Neural cell (in vitro differentiated cells): ENCODE measurements around the gene B3GALT4. TPM values are rescaled to one million over a fixed set of nuclear protein-coding genes. Genes with fewer than 3 reads are reported as not detected.

Experiments used
- H2AFZ ChIP-seq: fragments of 200-600, 300-800 bp; sonication (generic), shearing (Covaris generic); 2 replicates; pipeline ENCODE4 v1.6.0; 2014; ENCODE audit warnings: low read depth, mild to moderate bottlenecking, antibody characterized with exemption, low read length, moderate library complexity
- H3F3A ChIP-seq: fragments of 200-600 bp; shearing (Covaris generic); 2 replicates; pipeline ENCODE4 v1.6.1; 2016; ENCODE audit warnings: mild to moderate bottlenecking, moderate library complexity, mixed read lengths, antibody characterized with exemption, low read length; ENCODE audit not compliant: insufficient read depth, poor library complexity, severe bottlenecking
- H3K27ac ChIP-seq: fragments of 200-600, 300-800 bp; sonication (generic), shearing (Covaris generic); 2 replicates; pipeline ENCODE4 v1.5.1; 2014; ENCODE audit warnings: mild to moderate bottlenecking, low read length, moderate library complexity
- H3K27me3 ChIP-seq: fragments of 300-800, 200-600 bp; sonication (generic), shearing (Covaris generic); 2 replicates; pipeline ENCODE4 v1.6.0; 2014; ENCODE audit warnings: mild to moderate bottlenecking, low read depth, low read length, moderate library complexity; ENCODE audit not compliant: insufficient read depth
- H3K36me3 ChIP-seq: fragments of 300-800, 200-600 bp; sonication (generic), shearing (Covaris generic); 2 replicates; pipeline ENCODE4 v1.5.1; 2014; ENCODE audit warnings: mild to moderate bottlenecking, antibody characterized with exemption, low read length, moderate library complexity; ENCODE audit not compliant: insufficient read depth
- H3K4me2 ChIP-seq: fragments of 300-800, 200-600 bp; sonication (generic), shearing (Covaris generic); 2 replicates; pipeline ENCODE4 v1.6.0; 2014; ENCODE audit warnings: mild to moderate bottlenecking, low read length
- H3K4me3 ChIP-seq: fragments of 300-800, 200-600 bp; sonication (generic), shearing (Covaris generic); 2 replicates; pipeline ENCODE4 v1.5.1; 2014; ENCODE audit warnings: mild to moderate bottlenecking, low read length, moderate library complexity
- H3K79me2 ChIP-seq: fragments of 200-600 bp; shearing (Covaris generic); replicated peaks from 2 replicates; pipeline ENCODE4 v1.6.0; 2014; ENCODE audit warnings: mild to moderate bottlenecking, low read length, moderate library complexity; ENCODE audit not compliant: insufficient read depth
- H3K9ac ChIP-seq: fragments of 300-800, 200-600 bp; sonication (generic), shearing (Covaris generic); 2 replicates; pipeline ENCODE4 v1.6.1; 2016; ENCODE audit warnings: mild to moderate bottlenecking, low read length, mixed read lengths
- H3K9me2 ChIP-seq: fragments of 200-600 bp; shearing (Covaris generic); 2 replicates; pipeline ENCODE4 v1.6.1; 2016; ENCODE audit warnings: mild to moderate bottlenecking, low read length, mixed read lengths; ENCODE audit not compliant: insufficient read depth
- H3K9me3 ChIP-seq: fragments of 200-600, 300-800 bp; sonication (generic), shearing (Covaris generic); 2 replicates; pipeline ENCODE4 v1.6.1; 2016; ENCODE audit warnings: mild to moderate bottlenecking, mixed run types, low read length, moderate library complexity, mixed read lengths
- H4K20me1 ChIP-seq: fragments of 200-600 bp; shearing (Covaris generic); 2 replicates; pipeline ENCODE4 v1.6.1; 2016; ENCODE audit warnings: mild to moderate bottlenecking, mixed run types; ENCODE audit not compliant: insufficient read depth
- EP300 ChIP-seq: fragments of 450-650 bp; conservative IDR thresholded peaks from 2 replicates; pipeline ENCODE4 v1.6.1; 2014; ENCODE audit warnings: antibody characterized with exemption, mild to moderate bottlenecking, moderate library complexity; ENCODE audit not compliant: poor library complexity, severe bottlenecking
- EZH2 ChIP-seq: fragments of 200-600, 300-800 bp; shearing (Covaris generic), sonication (generic); IDR thresholded peaks from 2 replicates; pipeline ENCODE4 v1.6.1; 2014; ENCODE audit warnings: antibody characterized with exemption, low read length, borderline replicate concordance, mild to moderate bottlenecking; ENCODE audit not compliant: insufficient read depth, poor library complexity, severe bottlenecking
- MXI1 ChIP-seq: fragments of 450-650 bp; conservative IDR thresholded peaks from 2 replicates; pipeline ENCODE4 v1.6.1; 2014; ENCODE audit warnings: antibody characterized with exemption, mild to moderate bottlenecking; ENCODE audit not compliant: poor library complexity, severe bottlenecking
- POLR2AphosphoS5 ChIP-seq: IDR thresholded peaks from 2 replicates; pipeline ENCODE4 v1.6.1; 2012
- RAD21 ChIP-seq: fragments of 450-650 bp; conservative IDR thresholded peaks from 2 replicates; pipeline ENCODE4 v1.6.1; 2014; ENCODE audit warnings: antibody characterized with exemption, mild to moderate bottlenecking, moderate library complexity
- SMC3 ChIP-seq: fragments of 450-650 bp; conservative IDR thresholded peaks from 2 replicates; pipeline ENCODE4 v1.6.1; 2014; ENCODE audit warnings: antibody characterized with exemption, mild to moderate bottlenecking, moderate library complexity; ENCODE audit not compliant: poor library complexity
- TAF1 ChIP-seq: IDR thresholded peaks from 2 replicates; pipeline ENCODE4 v1.6.1; 2012; ENCODE audit warnings: low read depth
- polyA plus RNA-seq: library from polyadenylated mRNA; depleted of rRNA; stranded (reverse); fragments of >200 nt; gene quantifications from 2 replicates; pipeline ENCODE4 v1.2.3, GENCODE V29; 2014
- TF ChIP-seq, protein P1 (sequence below): IDR thresholded peaks from 2 replicates; pipeline ENCODE4 v1.6.1; 2012; ENCODE audit warnings: borderline replicate concordance
- TF ChIP-seq, protein P2 (sequence below): fragments of 450-650 bp; IDR thresholded peaks from 2 replicates; pipeline ENCODE4 v1.5.1; 2014; ENCODE audit warnings: antibody characterized with exemption, mild to moderate bottlenecking, moderate library complexity; ENCODE audit not compliant: poor library complexity, severe bottlenecking

B3GALT4 gene
- polyA plus RNA-seq, 1 donor from 2014 or later, result 2.5 TPM

DNA sequence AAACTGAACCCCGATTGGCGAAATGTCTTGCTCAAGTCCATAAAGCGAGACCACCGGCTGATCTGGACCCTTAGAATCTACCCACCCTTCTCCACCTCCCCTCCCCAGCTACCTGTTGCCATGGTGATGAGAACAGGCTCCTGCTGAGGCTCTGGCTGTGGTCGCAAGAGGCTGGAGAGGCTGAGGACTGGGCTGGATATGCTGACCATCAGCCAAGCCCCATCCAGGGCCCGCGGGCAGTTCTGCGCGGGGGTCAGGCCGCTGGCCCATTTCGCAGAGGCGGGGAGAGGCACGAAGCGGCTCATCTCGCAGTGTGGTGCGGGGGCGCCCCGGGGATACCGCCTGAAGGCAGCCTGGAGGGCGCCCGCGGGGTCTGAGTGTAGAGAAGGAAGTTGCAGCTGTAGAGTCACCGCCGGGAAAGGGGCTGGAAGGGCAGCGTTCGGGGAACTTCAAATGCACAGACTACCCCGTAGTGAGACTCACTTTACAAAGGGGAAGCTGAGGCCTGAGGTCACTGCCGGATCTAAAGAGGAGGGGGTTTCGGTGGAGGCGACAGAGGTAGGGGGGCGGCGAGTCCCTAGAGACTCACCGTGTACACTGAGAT, 36.3 kb downstream of the B3GALT4 start:
- no peaks in the 10 kb centered on the region for H3K36me3 ChIP-seq
- peak overlapping the region; percentile 68 for H3K4me3 ChIP-seq
- no peaks in the 10 kb centered on the region for H3K9me3 ChIP-seq
- H3K4me2 ChIP-seq, result peak overlapping the region; percentile 68
- no peaks in the 10 kb centered on the region for H3K9me2 ChIP-seq
- H3K79me2 ChIP-seq, result no peaks in the 10 kb centered on the region
- no peak overlapping the region for H2AFZ ChIP-seq
- TF ChIP-seq, protein P1, sequence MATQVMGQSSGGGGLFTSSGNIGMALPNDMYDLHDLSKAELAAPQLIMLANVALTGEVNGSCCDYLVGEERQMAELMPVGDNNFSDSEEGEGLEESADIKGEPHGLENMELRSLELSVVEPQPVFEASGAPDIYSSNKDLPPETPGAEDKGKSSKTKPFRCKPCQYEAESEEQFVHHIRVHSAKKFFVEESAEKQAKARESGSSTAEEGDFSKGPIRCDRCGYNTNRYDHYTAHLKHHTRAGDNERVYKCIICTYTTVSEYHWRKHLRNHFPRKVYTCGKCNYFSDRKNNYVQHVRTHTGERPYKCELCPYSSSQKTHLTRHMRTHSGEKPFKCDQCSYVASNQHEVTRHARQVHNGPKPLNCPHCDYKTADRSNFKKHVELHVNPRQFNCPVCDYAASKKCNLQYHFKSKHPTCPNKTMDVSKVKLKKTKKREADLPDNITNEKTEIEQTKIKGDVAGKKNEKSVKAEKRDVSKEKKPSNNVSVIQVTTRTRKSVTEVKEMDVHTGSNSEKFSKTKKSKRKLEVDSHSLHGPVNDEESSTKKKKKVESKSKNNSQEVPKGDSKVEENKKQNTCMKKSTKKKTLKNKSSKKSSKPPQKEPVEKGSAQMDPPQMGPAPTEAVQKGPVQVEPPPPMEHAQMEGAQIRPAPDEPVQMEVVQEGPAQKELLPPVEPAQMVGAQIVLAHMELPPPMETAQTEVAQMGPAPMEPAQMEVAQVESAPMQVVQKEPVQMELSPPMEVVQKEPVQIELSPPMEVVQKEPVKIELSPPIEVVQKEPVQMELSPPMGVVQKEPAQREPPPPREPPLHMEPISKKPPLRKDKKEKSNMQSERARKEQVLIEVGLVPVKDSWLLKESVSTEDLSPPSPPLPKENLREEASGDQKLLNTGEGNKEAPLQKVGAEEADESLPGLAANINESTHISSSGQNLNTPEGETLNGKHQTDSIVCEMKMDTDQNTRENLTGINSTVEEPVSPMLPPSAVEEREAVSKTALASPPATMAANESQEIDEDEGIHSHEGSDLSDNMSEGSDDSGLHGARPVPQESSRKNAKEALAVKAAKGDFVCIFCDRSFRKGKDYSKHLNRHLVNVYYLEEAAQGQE, result no peak
- TF ChIP-seq EZH2, result no peak
- no peak for TF ChIP-seq TAF1
- TF ChIP-seq MXI1, result no peak
- TF ChIP-seq SMC3, result no peak
- no peak for TF ChIP-seq EP300
- TF ChIP-seq RAD21, result no peak
- TF ChIP-seq, protein P2, sequence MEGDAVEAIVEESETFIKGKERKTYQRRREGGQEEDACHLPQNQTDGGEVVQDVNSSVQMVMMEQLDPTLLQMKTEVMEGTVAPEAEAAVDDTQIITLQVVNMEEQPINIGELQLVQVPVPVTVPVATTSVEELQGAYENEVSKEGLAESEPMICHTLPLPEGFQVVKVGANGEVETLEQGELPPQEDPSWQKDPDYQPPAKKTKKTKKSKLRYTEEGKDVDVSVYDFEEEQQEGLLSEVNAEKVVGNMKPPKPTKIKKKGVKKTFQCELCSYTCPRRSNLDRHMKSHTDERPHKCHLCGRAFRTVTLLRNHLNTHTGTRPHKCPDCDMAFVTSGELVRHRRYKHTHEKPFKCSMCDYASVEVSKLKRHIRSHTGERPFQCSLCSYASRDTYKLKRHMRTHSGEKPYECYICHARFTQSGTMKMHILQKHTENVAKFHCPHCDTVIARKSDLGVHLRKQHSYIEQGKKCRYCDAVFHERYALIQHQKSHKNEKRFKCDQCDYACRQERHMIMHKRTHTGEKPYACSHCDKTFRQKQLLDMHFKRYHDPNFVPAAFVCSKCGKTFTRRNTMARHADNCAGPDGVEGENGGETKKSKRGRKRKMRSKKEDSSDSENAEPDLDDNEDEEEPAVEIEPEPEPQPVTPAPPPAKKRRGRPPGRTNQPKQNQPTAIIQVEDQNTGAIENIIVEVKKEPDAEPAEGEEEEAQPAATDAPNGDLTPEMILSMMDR, result no peak
- no peak for TF ChIP-seq POLR2AphosphoS5
- peaks cover under 1% of the 10 kb centered on the region for H3F3A ChIP-seq
- peak overlapping the region; percentile 31 for H3K27ac ChIP-seq
- H3K27me3 ChIP-seq, result peaks cover 25% of the 10 kb centered on the region
- H4K20me1 ChIP-seq, result no peaks in the 10 kb centered on the region
- peak overlapping the region; percentile 52 for H3K9ac ChIP-seq

DNA sequence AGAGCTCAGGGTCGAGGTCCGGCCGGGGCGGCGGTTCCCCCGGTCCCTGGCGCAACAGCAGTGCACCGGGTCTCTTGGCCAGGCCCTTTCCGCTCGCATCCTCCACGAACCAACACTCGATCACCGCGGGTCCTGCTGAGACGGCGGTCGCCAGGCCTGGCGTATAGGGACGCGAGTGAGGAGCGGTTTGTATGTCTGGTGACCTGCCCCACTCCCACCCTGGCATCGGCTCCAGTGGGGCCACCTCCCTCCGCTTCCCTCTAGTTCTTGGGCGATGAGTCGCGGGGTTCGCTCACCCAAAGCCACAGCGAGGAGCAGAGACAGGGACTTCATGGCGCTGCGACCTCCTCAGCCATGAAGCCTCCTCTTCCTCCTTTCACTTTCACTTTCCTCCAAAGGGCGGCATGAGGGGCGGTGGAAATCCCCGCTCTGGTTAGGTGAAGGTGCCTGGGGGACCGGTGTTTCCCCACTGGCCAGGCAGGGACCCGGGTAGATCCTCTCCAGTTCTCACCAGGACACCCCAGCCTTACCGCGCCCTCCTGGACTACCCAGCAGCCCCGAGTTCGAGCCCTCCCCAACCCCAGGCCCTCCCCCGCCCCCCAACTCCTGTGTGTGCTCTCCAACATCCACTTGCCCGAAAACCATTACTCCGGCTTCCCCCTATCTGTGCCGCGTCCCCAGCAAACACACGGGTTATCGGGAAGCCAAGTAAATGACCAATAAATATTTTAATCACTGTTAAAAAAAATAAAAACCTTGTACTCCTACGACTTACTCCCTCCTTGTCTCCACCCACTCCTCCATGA, 37.0 kb downstream of the B3GALT4 start, which contains the start of gene TAPBP:
TSS of gene TAPBP (minus strand) at position 370 of the 806 bp plus-strand sequence. CDS start at position 333, 37 bp downstream.
- Histone ChIP-seq H3K79me2 (no peaks in the 10 kb centered on the region), H2AFZ (no peak within 1 kb of the TSS)

More for the DNA sequence above, 37.0 kb downstream of the B3GALT4 start, which contains the start of gene TAPBP:
- no peaks in the 10 kb centered on the region for H3K9me2 ChIP-seq
- no peaks in the 10 kb centered on the region for H3K36me3 ChIP-seq
- no peaks in the 10 kb centered on the region for H3K9me3 ChIP-seq
- no peaks in the 10 kb centered on the region for H4K20me1 ChIP-seq
- H3K4me2 ChIP-seq, result peak within 1 kb of the TSS; percentile 68
- H3K4me3 ChIP-seq, result peak within 1 kb of the TSS; percentile 68
- H3K27me3 ChIP-seq, result peaks cover 25% of the 10 kb centered on the region
- peak within 1 kb of the TSS; percentile 31 for H3K27ac ChIP-seq
- no peak for TF ChIP-seq SMC3
- no peak for TF ChIP-seq POLR2AphosphoS5
- TF ChIP-seq EP300, result no peak
- no peak for TF ChIP-seq MXI1
- TF ChIP-seq, protein P1, result no peak
- no peak for TF ChIP-seq EZH2
- TF ChIP-seq RAD21, result no peak
- no peak for TF ChIP-seq TAF1
- TF ChIP-seq, protein P2, result no peak
- peaks cover 6% of the 10 kb centered on the region for H3F3A ChIP-seq
- H3K9ac ChIP-seq, result peak within 1 kb of the TSS; percentile 52
